Dermis microvascular lymphatic vessel endothelial cell (primary cell): Measurements from ENCODE around the gene TEX26. TPM values are rescaled to one million over a fixed set of nuclear protein-coding genes. Genes with fewer than 3 reads are reported as not detected.

Experiments used
- DNase-seq, 2 donors: peaks; one replicate each; pipeline versions ENCODE4 v3.0.0 to v3.0.0-alpha.2; 2010; ENCODE audit warnings: low read depth in 2 of 2
- total RNA-seq: library from RNA; depleted of rRNA; stranded (reverse); fragments of >200 nt; gene quantifications from 2 replicates; pipeline ENCODE4 v1.2.1, GENCODE V29; 2014

The TEX26 gene
- total RNA-seq, 1 donor from 2014 or later = not detected

- no peak for DNase-seq
These were observed 43.6 kb downstream of the TEX26 start for GRCh38 chr13:30976025-30976424.

- DNase-seq = peak in 1 of 2 donors; percentile 34
These were observed 46.8 kb downstream of the TEX26 start for GRCh38 chr13:30978981-30979956.

DNA sequence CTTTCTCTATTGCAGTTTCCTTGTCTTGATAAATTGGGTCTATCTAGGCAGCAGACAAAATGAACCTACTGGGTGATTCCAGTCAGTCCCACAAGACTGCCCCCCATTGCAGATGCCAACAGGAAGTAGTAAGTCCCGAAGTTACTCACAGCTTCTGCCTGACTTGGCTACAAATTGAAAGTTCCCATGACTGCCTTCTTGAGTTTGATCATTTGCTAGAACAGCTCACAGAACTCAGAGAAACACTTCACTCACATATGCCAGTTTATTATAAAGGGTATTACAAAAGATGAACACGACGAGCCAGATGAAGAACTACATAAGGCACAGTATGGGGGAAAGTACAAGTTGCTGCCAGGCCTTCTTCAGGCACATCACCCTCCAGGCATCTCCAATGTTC, 50.0 kb downstream of the TEX26 start:
- DNase-seq = no peak

- DNase-seq = no peak
These were observed 50.5 kb downstream of the TEX26 start for GRCh38 chr13:30982906-30983305.

DNA sequence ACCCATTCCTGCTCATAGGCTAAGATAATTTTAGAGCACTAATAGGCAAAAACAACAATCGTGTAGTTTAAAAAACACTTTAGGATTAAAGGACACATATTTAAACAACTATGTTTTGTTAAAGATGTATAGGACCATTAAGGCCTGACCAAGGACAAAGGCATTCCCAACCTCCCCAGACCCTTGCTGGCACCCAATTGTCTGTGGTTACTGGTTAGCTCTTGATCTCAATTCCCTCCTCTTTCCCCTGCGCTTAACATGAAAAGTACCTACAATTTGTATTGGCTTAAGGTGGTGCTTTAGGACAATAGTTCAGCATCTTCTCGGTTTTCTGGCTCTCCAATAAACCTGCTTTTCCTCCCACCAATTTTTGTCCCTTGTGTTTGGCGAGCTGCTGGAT, 51.0 kb downstream of the TEX26 start:
- DNase-seq = no peak

DNA sequence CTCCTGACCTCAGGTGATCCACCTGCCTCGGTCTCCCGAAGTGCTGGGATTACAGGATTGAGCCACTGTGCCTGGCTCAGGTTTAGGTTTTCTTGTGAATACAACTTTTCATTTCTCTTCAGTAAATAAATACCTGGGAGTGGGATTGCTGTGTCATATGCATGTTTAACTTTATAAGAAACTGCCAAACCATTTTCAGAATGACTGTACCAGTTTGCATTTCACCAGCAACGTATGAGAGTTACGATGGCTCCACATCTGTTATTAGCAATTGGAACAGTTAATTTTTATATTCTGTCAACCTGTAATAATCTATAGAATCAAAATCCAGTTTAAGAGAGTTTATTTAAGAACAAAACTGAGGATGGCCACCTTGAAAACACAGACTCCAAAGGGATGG, 52.2 kb downstream of the TEX26 start:
- no peak for DNase-seq

DNA sequence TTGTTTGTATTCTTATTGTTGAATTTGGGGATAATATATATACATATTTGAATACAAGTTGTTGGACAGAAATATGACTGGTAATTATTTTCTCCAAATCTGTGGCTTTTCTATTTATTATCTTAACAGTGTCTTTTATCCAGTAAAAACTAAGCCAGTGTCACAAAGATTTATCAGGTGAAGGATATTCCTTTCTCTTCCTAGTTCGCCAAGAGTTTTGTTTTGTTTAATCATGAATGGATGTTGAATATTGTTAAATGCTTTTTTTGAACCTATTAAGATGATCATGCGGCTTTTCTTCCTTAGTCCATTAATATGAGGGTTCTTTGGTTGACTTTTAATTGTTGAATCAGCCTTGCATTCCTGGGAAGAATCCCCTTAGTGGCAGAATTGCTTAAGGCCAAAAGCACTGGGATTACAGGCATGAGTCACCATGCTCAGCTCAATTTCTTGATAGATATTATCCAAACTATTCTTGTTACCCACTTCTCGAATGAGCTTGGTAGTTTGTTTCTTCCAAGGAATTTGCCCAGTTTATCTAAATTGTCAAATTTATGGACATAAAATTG, 53.3 kb downstream of the TEX26 start:
- DNase-seq = no peak

GRCh38 chr13:30991184-30991583, 58.7 kb downstream of the TEX26 start:
- DNase-seq = no peak

DNA sequence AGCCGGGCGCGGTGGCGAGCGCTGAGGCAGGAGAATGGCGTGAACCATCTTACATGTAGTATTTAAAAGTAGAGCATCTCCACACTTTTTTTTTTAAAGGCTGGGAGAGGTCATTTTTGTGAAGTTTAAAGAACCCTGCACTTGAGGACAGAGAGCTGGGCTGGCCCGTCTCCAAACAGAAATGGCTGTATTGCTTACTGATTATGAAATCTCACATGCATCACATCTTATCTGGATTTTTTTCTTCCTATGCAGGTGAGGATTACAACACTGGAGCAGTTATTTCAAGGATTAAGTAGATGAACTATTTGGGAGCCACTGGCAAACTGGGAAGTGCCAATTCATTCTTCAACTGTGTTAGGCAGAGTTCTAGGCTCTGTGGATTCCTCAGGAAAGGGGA, 59.5 kb downstream of the TEX26 start:
- no peak for DNase-seq

DNA sequence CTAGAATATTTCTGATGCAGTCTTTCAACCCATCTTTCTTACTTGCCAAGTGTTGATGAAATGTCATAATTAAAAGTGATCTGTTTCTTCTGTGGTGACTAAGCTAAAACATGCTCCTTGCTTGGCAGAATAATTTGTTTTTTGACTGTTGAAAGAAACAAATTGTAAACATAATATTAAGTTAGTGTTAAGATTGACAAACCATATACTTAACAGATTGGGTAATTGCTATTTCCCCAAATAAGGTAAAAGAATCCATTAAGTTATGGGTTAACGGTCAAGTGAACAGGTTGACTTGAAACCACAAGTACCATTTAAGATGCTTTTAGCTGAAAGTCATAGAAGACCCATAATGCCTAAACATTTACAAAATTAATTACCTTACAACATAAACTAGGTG, 62.9 kb downstream of the TEX26 start:
- DNase-seq = no peak

DNA sequence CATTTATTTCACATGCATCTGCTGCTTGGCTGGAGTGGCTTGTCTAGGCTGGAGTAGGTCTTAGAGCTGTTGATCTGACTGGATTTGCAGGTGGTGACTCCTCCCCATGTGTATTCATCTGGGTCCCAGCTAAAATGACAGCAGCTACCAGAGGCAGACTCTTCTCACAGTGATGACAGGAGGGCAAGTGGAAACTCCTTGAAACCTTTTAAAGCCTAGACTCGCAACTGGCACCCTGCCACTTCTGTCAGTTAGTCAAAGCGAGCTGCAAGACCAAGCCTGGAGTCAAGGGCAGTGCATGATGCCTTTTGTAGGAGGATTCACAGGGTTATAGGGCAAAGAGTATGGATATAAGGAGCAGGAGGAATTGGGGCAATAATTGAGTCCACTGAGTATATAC, 65.2 kb downstream of the TEX26 start:
- no peak for DNase-seq

DNA sequence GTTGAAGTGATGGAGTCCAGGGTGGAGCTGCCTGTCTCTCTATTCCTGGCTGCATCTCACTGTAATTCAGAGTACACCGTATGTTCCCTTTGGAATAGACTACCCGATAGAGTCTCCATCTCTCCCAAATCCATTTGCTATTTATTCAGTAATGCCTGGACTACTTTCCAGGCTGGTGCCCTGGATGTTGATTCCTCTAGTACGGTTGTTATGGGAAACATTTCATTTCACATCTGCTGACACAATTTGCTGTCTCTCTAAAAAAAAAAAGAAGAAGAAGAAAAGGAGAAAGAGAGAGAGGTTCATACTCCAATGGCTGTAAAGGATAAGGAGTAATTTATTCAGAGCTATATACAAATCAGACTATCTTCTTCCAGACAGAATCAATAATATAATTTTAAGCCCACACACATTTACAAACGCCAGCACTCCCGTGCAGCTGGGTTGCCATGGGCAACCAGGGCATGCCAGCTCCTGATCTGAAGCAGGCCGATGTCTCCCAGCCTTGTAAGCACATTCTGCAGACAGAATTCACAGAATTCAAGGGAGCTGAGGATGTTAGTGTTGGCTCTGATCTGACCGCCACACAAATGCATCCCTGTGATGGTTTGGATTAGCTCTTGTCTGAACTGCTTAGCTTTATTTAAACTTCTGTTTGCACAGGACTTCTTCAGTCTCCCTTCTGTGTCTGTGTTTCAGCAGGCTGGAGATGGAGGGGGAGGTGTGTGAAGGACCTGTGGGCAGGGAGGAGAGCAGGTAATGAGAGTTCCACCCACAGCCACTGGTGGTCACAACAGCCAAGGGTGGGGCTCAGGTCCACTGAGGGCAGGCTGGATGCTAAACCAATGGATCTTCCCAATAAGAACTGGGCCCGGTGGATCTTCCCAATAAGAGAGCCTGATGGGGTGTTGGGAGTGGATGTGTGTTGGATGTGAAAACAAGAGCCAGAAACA, 66.0 kb downstream of the TEX26 start:
- no peak for DNase-seq

DNA sequence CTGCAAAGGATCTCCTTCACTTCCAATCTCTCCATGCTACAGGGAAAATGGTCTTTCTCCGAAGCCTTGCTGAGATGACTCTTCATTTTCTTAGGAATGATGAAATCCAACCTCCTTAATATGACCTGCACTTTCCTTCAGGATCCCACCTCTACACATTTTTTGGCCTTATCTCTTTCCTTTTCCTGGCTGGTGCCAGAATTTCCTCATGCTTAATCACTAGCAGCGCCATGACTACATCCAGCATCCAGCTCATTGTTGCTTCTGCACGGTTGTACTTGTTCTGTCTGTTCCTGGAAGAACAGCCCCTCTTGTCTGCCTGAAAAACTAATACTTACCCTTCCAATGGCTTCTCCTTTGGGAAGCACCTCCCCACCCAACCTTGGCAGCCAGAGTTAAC, 68.4 kb downstream of the TEX26 start:
- no peak for DNase-seq

DNA sequence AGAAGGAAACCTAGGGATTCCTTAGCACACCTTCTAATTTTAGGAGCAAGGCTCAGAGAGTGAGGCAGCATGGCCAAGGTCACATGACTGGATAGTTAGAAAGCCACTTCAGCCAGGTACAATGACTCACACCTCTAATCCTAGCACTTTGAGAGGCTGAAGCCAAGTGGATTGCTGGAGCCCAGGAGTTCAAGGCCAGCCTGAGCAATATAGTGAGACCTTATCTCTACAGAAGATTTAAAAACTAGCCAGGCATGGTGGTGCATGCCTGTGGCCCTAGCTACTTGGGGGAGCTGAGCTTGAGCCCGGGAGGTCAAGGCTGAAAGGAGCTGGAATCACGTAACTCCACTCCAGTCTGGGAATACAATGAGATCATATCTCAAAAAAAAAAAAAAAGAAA, 69.2 kb downstream of the TEX26 start:
- DNase-seq = no peak

DNA sequence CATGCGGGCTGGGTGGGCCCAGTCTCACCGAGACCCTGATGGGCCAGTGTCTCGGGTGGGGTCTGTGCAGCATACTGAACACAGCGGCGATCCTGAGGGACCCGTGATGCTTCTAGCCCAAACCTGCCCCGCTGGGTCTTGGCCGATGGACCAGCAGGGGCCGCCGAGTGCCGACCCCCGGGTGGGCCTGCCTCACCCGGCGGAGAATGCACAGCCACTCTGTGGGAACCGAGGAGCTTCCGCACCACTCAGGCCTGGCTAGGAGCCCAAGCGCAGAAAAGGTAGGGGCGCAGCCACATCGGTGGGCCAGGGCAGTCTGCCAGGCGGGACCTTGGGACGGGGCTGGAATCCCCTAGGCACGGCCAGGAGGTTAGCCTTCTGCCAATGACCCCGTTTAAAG, 72.6 kb downstream of the TEX26 start:
- no peak for DNase-seq

- DNase-seq = no peak
These were observed 75.0 kb downstream of the TEX26 start for GRCh38 chr13:31007417-31007816.

DNA sequence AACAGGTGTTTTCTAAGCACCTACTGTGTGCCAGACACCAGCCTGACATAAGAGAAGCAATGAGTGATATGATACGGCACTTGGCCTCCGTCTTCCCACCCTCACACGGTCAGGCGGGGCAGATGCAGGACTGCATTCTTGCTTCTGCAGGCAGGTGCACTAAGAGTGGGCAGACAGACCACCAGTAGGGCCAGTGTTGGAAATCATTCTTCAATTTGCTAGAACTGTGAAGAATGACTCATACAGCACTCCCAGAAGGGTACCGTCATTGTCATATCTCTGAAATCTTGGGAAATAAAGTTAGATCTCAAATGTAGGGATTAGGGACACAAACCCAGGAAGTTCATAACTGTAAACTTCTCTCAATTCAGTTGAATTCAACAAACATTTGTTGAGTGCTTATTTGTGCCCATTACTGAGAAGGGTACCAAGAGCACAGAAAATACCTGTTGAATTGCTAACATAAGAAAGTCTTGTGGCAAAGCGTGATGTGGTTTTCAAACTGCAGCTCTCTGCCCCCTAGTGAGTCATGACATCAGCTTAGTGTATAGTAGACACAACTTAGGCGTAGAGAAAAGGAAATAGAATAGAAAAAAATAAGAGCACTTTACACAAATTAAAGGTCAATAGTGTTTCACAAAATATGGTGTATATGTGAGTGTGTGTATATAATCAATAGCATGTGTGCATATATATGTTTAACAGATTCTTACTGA, 76.1 kb downstream of the TEX26 start:
- no peak for DNase-seq

- DNase-seq = no peak
These were observed 76.7 kb downstream of the TEX26 start for GRCh38 chr13:31009166-31009565.

- no peak for DNase-seq
These were observed 77.8 kb downstream of the TEX26 start for GRCh38 chr13:31010296-31010695.

- DNase-seq = no peak
These were observed 78.9 kb downstream of the TEX26 start for GRCh38 chr13:31011193-31011860.
